Activated T-helper 1 cell treated with anti-CD3 and anti-CD28 coated beads, Interleukin-12 subunit alpha, Interleukin-12 subunit beta, Interleukin-2, Interleukin-4 antibody, amounts not matched to agents 30 ng/mL and 10 ng/mL and 1 ng/mL, durations not matched to agents 14 hours and 24 hours and 36 hours (primary cell): ENCODE measurements around the gene PRH2. TPM values are rescaled to one million over a fixed set of nuclear protein-coding genes. Genes with fewer than 3 reads are reported as not detected.

ENCODE experiments used
- DNase-seq: peaks from one replicate; pipeline ENCODE4 v3.0.0; 2021; ENCODE audit warnings: low spot score
- H3K27ac Mint-ChIP-seq: one replicate; pipeline ENCODE4 v1.8.0; 2021; ENCODE audit warnings: mild to moderate bottlenecking, mixed read lengths
- H3K27me3 Mint-ChIP-seq: one replicate; pipeline ENCODE4 v1.8.0; 2022; ENCODE audit warnings: mild to moderate bottlenecking, moderate library complexity, mixed read lengths; ENCODE audit not compliant: insufficient read depth
- H3K36me3 Mint-ChIP-seq: one replicate; pipeline ENCODE4 v1.8.0; 2021; ENCODE audit warnings: low read depth, mixed read lengths
- H3K4me1 Mint-ChIP-seq: one replicate; pipeline ENCODE4 v1.8.0; 2021; ENCODE audit warnings: low read depth, mixed read lengths
- H3K4me3 Mint-ChIP-seq: one replicate; pipeline ENCODE4 v1.8.0; 2021; ENCODE audit warnings: mild to moderate bottlenecking, moderate library complexity, mixed read lengths
- H3K9me3 Mint-ChIP-seq: one replicate; pipeline ENCODE4 v1.8.0; 2021; ENCODE audit warnings: mixed read lengths
- intact Hi-C: fragments of 100-400 bp; cut with micrococcal nuclease; formaldehyde crosslinking; loops from one replicate; pipeline ENCODE4 v1.15.1; 2024
- total RNA-seq: library from RNA; stranded (reverse); gene quantifications from 2 replicates; pipeline ENCODE4 v1.2.3, GENCODE V29; 2022

The PRH2 gene
- not detected in 2 replicates for total RNA-seq

DNA sequence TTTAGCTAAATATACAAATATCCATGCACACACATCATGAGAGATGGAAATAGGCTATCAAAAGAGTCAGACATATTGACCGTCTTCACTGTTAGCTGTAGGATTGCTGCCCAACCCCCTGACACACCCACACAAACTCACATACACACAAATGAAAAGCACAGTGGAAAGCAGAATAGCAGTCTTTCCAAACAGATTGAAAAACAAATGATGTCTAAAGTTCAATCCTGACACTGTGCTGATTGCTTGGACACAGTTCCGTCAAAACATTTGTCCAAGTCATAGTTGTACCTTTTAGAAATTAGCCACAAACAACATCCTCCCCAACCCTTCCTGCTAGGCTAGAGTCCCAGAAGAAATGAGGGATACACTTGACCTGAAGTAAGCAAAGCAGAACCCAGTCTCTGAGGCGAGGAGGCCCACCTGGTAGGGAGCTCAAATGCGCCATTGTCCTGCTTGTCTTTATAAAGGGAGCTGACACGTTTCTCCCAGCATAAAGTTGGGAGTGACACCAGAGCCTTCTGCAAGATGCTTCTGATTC lies at the start of gene PRH2:
Gene PRH2, plus strand, starts transcription at position 491 of the 541 bp plus-strand sequence. Its CDS starts 38 bp downstream, at position 529.
- H3K9me3 Mint-ChIP-seq, result no peaks in the 10 kb centered on the region
- no peaks in the 10 kb centered on the region for H3K4me1 Mint-ChIP-seq
- H3K36me3 Mint-ChIP-seq, result no peaks in the 10 kb centered on the region
- no peak for DNase-seq
- H3K4me3 Mint-ChIP-seq, result no peak within 1 kb of the TSS
- H3K27ac Mint-ChIP-seq, result no peak within 1 kb of the TSS
- intact Hi-C loops, result no loop called here
- H3K27me3 Mint-ChIP-seq, result no peaks in the 10 kb centered on the region

DNA sequence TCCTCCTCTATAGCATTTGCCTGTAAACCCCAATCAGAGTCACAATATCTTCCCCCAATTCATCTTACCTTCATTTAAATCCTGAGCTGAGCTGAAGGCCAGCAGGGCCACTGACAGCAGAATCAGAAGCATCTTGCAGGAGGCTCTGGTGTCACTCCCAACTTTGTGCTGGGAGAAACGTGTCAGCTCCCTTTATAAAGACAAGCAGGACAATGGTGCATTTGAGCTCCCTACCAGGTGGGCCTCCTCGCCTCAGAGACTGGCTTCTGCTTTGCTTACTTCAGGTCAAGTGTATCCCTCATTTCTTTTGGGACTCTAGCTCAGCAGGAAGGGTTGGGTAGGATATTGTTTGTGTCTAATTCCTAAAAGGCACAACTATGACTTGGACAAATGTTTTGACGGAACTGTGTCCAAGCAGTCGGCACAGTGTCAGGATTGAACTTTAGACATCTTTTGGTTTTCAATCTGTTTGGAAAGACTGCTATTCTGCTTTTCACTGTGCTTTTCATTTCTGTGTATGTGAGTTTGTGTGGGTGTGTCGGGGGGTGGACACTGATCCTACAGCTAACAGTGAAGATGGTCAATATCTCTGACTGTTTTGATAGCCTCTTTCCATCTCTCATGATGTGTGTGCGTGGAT lies 44.8 kb upstream of the PRH2 start, which contains the start of gene PRH1:
Gene PRH1, minus strand, starts transcription at position 170 of the 640 bp plus-strand sequence. Its CDS starts 38 bp downstream, at position 132.
- DNase-seq, result no peak
- Mint-ChIP-seq H3K27ac (no peak within 1 kb of the TSS), H3K4me3 (no peak within 1 kb of the TSS), H3K27me3 (no peaks in the 10 kb centered on the region), H3K4me1 (no peaks in the 10 kb centered on the region), H3K36me3 (peaks cover 1% of the 10 kb centered on the region), H3K9me3 (no peaks in the 10 kb centered on the region)
- intact Hi-C loops, result no loop called here

DNA sequence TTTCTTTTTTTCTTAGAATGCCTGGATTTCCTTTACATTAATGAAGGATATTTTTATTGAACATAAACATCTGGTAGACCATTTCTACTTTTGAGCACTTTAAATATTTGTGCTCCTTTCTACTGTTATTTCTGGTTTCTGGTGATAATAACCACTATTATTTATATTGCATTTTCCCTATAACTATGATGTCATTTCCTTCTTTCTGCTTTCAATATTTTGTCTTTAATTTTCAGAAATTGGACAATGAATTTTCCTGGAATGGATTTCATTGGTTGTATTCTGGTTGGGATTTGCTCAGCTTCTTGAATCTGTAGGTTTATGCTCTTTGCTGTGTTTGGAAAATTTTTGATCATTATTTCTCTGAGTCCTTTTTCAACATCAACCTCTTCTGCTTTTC lies 39.8 kb upstream of the PRH2 start:
- intact Hi-C loops, result no loop called here
- no peaks in the 10 kb centered on the region for H3K36me3 Mint-ChIP-seq
- no peak for DNase-seq
- H3K4me3 Mint-ChIP-seq, result no peak overlapping the region
- no peaks in the 10 kb centered on the region for H3K9me3 Mint-ChIP-seq
- H3K27me3 Mint-ChIP-seq, result no peaks in the 10 kb centered on the region
- H3K27ac Mint-ChIP-seq, result no peak overlapping the region
- no peaks in the 10 kb centered on the region for H3K4me1 Mint-ChIP-seq

DNA sequence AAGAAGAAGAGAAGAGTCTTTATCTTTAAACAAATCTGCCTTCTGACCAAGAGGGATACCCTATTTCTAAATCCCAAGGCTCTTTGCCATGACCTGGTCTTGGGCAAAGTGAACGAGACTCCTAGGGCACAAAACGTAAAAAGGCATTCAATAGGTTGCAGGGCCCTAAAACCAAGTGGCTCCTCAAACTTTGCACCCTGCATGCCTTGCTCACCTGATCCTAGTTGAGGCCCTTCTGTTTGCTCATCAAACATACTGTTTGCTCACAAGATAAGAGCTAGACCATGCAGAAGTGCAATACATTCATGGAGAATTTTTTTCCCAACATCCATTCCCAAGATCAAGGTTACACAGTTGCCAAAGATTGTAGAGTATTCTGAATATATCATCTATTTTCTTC lies 37.1 kb upstream of the PRH2 start:
- DNase-seq, result no peak
- H3K27me3 Mint-ChIP-seq, result no peaks in the 10 kb centered on the region
- H3K4me1 Mint-ChIP-seq, result no peaks in the 10 kb centered on the region
- no peaks in the 10 kb centered on the region for H3K36me3 Mint-ChIP-seq
- H3K27ac Mint-ChIP-seq, result no peak overlapping the region
- H3K4me3 Mint-ChIP-seq, result no peak overlapping the region
- intact Hi-C loops, result no loop called here
- H3K9me3 Mint-ChIP-seq, result no peaks in the 10 kb centered on the region

GRCh38 chr12:10896854-10897253 lies 32.2 kb upstream of the PRH2 start:
- H3K27me3 Mint-ChIP-seq, result no peaks in the 10 kb centered on the region
- H3K4me3 Mint-ChIP-seq, result no peak overlapping the region
- H3K27ac Mint-ChIP-seq, result no peak overlapping the region
- no peaks in the 10 kb centered on the region for H3K4me1 Mint-ChIP-seq
- no peak for DNase-seq
- no peaks in the 10 kb centered on the region for H3K36me3 Mint-ChIP-seq
- intact Hi-C loops, result no loop called here
- peaks cover 2% of the 10 kb centered on the region for H3K9me3 Mint-ChIP-seq

DNA sequence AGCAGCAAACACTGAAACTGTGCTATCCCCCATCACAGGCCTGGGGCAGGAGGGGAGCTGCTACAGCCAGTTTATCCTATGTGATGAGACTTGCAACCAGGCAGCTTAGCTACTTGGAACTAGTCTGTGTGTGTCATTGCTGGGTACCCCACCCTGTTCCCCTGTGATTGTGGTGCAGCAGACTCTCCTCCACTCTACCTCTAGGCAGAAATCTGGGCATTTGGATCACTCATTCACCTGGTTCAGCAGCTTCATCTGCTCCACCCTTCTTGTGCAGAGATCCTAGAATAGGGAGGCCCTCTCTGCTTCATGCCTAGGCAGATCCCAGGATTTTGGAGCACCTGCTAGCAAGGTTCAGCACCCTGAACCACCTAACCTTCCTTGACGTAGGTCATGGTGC lies 28.5 kb upstream of the PRH2 start:
- no peak overlapping the region for H3K27ac Mint-ChIP-seq
- peaks cover 2% of the 10 kb centered on the region for H3K27me3 Mint-ChIP-seq
- DNase-seq, result no peak
- peaks cover 2% of the 10 kb centered on the region for H3K36me3 Mint-ChIP-seq
- H3K4me3 Mint-ChIP-seq, result no peak overlapping the region
- intact Hi-C loops, result no loop called here
- peaks cover 32% of the 10 kb centered on the region for H3K9me3 Mint-ChIP-seq
- no peaks in the 10 kb centered on the region for H3K4me1 Mint-ChIP-seq

DNA sequence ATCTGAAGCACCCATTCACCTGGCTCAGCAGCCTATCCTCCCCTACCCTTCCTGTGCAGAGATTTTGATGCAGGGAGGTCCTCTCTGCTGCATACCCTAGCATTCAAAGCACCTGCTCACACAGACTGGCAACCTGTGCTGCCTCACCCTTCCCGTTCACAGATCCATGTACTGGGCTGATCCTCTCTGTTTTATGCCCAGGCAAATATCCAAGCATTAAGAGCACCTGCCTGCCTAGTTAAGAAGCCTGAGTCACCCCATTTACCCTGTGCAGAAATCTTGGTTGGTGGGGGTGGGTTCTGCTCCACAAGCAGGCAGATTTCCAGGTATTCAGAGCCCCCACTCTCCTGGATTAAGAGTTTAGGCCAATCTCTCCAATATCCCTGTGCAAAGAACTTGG lies 28.1 kb upstream of the PRH2 start:
- Mint-ChIP-seq H3K36me3 (peaks cover 2% of the 10 kb centered on the region), H3K4me3 (no peak overlapping the region)

GRCh38 chr12:10901427-10901826 lies 27.6 kb upstream of the PRH2 start:
- H3K36me3 Mint-ChIP-seq, result peaks cover 2% of the 10 kb centered on the region
- no peaks in the 10 kb centered on the region for H3K4me1 Mint-ChIP-seq
- peaks cover 2% of the 10 kb centered on the region for H3K27me3 Mint-ChIP-seq

More for the DNA sequence above, 28.1 kb upstream of the PRH2 start:
- Mint-ChIP-seq H3K27ac (no peak overlapping the region), H3K9me3 (peaks cover 32% of the 10 kb centered on the region), H3K4me1 (no peaks in the 10 kb centered on the region), H3K27me3 (peaks cover 2% of the 10 kb centered on the region)
- intact Hi-C loops, result no loop called here
- no peak for DNase-seq

DNA sequence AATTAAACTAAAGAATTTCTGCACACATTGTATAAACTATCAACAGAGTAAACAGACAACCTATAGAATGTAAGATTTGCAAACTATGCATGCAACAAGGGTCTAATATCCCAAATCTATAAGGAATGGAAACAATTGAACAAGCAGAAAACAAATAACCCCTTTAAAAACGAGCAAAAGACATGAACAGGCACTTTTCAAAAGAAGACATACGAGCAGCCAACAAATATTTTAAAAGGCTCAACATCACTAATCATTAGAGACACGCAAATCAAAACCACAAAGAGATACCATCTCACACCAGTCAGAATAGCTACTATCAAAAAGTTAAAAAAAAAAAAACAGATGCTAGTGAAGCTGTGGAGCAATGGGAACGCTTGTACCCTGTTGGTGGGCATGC lies 24.4 kb upstream of the PRH2 start:
- no peak for DNase-seq
- peaks cover 2% of the 10 kb centered on the region for H3K36me3 Mint-ChIP-seq
- H3K4me1 Mint-ChIP-seq, result no peaks in the 10 kb centered on the region
- no peak overlapping the region for H3K27ac Mint-ChIP-seq
- no peak overlapping the region for H3K4me3 Mint-ChIP-seq
- H3K27me3 Mint-ChIP-seq, result peaks cover 2% of the 10 kb centered on the region
- H3K9me3 Mint-ChIP-seq, result peaks cover 32% of the 10 kb centered on the region
- intact Hi-C loops, result no loop called here

More at GRCh38 chr12:10901427-10901826, 27.6 kb upstream of the PRH2 start:
- intact Hi-C loops, result no loop called here
- peaks cover 32% of the 10 kb centered on the region for H3K9me3 Mint-ChIP-seq
- no peak for DNase-seq
- no peak overlapping the region for H3K27ac Mint-ChIP-seq
- no peak overlapping the region for H3K4me3 Mint-ChIP-seq

GRCh38 chr12:10909462-10909861 lies 19.6 kb upstream of the PRH2 start, which contains the start of gene TAS2R13:
TSS of gene TAS2R13 (minus strand) at chr12:10909562. CDS start at chr12:10909298, 264 bp downstream.
- H3K36me3 Mint-ChIP-seq, result no peaks in the 10 kb centered on the region
- no peaks in the 10 kb centered on the region for H3K4me1 Mint-ChIP-seq
- no peak within 1 kb of the TSS for H3K27ac Mint-ChIP-seq
- intact Hi-C loops, result no loop called here
- no peak within 1 kb of the TSS for H3K4me3 Mint-ChIP-seq
- DNase-seq, result no peak
- no peaks in the 10 kb centered on the region for H3K27me3 Mint-ChIP-seq
- H3K9me3 Mint-ChIP-seq, result peaks cover 8% of the 10 kb centered on the region

DNA sequence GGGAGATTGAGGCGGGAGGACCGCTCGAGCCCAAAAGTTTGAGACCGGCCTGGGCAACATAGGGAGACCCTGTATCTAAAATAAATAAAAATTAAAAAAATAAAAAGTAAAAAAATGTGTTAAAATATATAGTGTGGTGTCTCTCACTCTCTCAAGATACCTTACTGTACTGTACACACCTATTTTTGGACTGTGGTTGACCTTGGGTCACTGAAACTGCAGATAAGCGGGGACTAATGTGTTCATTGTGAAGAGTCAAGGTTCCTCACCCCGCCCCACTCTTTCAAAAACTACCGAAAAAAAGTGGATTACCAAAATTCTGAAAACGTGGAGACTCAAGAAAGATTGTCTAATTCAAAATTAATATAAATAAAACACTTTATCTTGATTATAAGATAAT lies 18.7 kb upstream of the PRH2 start:
- Mint-ChIP-seq H3K4me3 (no peak overlapping the region), H3K36me3 (no peaks in the 10 kb centered on the region), H3K9me3 (no peaks in the 10 kb centered on the region), H3K27me3 (no peaks in the 10 kb centered on the region), H3K27ac (no peak overlapping the region), H3K4me1 (no peaks in the 10 kb centered on the region)
- intact Hi-C loops, result no loop called here
- DNase-seq, result no peak

- no peak overlapping the region for H3K27ac Mint-ChIP-seq
- no peak overlapping the region for H3K4me3 Mint-ChIP-seq
- no peaks in the 10 kb centered on the region for H3K27me3 Mint-ChIP-seq
- H3K36me3 Mint-ChIP-seq, result no peaks in the 10 kb centered on the region
- intact Hi-C loops, result no loop called here
- no peaks in the 10 kb centered on the region for H3K4me1 Mint-ChIP-seq
- H3K9me3 Mint-ChIP-seq, result no peaks in the 10 kb centered on the region
- no peak for DNase-seq
Observed at GRCh38 chr12:10919809-10920208, 9.2 kb upstream of the PRH2 start.

GRCh38 chr12:10926269-10926668 lies 2.8 kb upstream of the PRH2 start:
- H3K9me3 Mint-ChIP-seq, result no peaks in the 10 kb centered on the region
- no peaks in the 10 kb centered on the region for H3K27me3 Mint-ChIP-seq
- no peak for DNase-seq
- H3K27ac Mint-ChIP-seq, result no peak overlapping the region
- intact Hi-C loops, result no loop called here
- no peak overlapping the region for H3K4me3 Mint-ChIP-seq
- H3K36me3 Mint-ChIP-seq, result no peaks in the 10 kb centered on the region
- no peaks in the 10 kb centered on the region for H3K4me1 Mint-ChIP-seq
